Gastroesophageal sphincter (tissue), 4 donors: ENCODE measurements around the gene CLDND1. TPM values are rescaled to one million over a fixed set of nuclear protein-coding genes. Genes with fewer than 3 reads are reported as not detected.

Experiments used
- ATAC-seq: fragments of 150-250 bp; one replicate; pipeline ENCODE4 v1.9.1; 2016; ENCODE audit warnings: mild to moderate bottlenecking, moderate library complexity
- H3K27ac ChIP-seq, 4 donors: fragments of 200-600 bp; sonication (generic) in 3 of 4; 1 replicate in 3 of 4; 2 replicates in 1 of 4; pipeline ENCODE4 v1.5.1; 2016 to 2019
- H3K27me3 ChIP-seq: fragments of 200-600 bp; sonication (generic); one replicate; pipeline ENCODE4 v1.5.1; 2019
- H3K36me3 ChIP-seq, 2 donors: fragments of 200-600 bp; sonication (generic); one replicate each; pipeline ENCODE4 v1.5.1; 2019; ENCODE audit warnings: control low read depth in 1 of 2
- H3K4me1 ChIP-seq, 3 donors: fragments of 200-600 bp; sonication (generic); 1 replicate in 2 of 3; 2 replicates in 1 of 3; pipeline ENCODE4 v1.5.1; 2016 to 2019; ENCODE audit warnings: control low read depth in 2 of 3
- H3K4me3 ChIP-seq, 2 donors: fragments of 200-600 bp; sonication (generic); one replicate each; pipeline ENCODE4 v1.5.1; 2019; ENCODE audit warnings: mild to moderate bottlenecking in 1 of 2, moderate library complexity in 1 of 2
- H3K9me3 ChIP-seq, 3 donors: fragments of 200-600 bp; sonication (generic); one replicate each; pipeline ENCODE4 v1.5.1; 2017 to 2019; ENCODE audit warnings: control low read depth in 2 of 3
- EP300 ChIP-seq: sonication (generic); formaldehyde crosslinking; IDR thresholded peaks from one replicate; pipeline ENCODE4 v1.6.1; 2017; ENCODE audit warnings: antibody characterized with exemption, mild to moderate bottlenecking
- POLR2A ChIP-seq, 2 donors: fragments of 450-650 bp; IDR thresholded peaks; one replicate each; pipeline ENCODE4 v1.6.1; 2017; ENCODE audit warnings: antibody characterized with exemption in 2 of 2, mild to moderate bottlenecking in 2 of 2, moderate library complexity in 1 of 2
- POLR2AphosphoS5 ChIP-seq: sonication (generic); formaldehyde crosslinking; IDR thresholded peaks from one replicate; pipeline ENCODE4 v1.6.1; 2017; ENCODE audit warnings: antibody characterized with exemption
- WGBS, 2 donors: methylation state at CpG; one replicate each; pipeline ENCODE4 v1.1.5; 2018; ENCODE audit warnings: low coverage in 1 of 2; 5-methylcytosine and 5-hydroxymethylcytosine counted together
- total RNA-seq, 4 donors: library from RNA; depleted of rRNA; stranded (reverse); fragments of >200 nt; gene quantifications; one replicate each; pipeline ENCODE4 v1.1.0, GENCODE V29; 2016
- TF ChIP-seq, protein P1 (sequence below), 4 experiments: fragments of 200-600 bp in 2 of 4; fragments of 450-650 bp in 2 of 4; sonication (generic) in 1 of 4; IDR thresholded peaks; one replicate each; pipeline ENCODE4 v1.5.1; 2017 to 2019; ENCODE audit warnings: antibody characterized with exemption in 4 of 4, mild to moderate bottlenecking in 2 of 4, moderate library complexity in 2 of 4

Gene CLDND1
- total RNA-seq, 4 donors from 2014 or later = 117 to 228 (median 183) TPM

DNA sequence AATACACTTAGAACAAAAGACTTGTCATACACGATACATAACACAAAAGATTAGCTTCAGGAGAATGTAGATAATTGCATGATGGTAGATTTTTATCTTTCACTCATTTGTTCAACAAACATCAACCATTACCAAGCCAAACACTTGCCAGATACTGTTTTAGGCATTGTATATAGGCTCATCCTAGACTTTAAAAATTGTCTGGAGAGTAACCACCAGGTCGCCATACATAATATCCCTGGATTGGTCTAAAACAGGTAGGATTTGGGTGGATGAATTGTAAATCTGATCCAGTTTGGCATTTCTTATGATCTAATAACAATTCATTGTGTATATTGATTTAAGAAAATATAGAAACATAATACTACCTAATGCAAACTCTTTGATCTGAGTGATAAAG is 31.9 kb upstream of the CLDND1 start:
- WGBS, 2 donors = 86 to 88% methylated on average over 2 of the region's 2 CpGs
- H3K27ac ChIP-seq = no peak overlapping the region

DNA sequence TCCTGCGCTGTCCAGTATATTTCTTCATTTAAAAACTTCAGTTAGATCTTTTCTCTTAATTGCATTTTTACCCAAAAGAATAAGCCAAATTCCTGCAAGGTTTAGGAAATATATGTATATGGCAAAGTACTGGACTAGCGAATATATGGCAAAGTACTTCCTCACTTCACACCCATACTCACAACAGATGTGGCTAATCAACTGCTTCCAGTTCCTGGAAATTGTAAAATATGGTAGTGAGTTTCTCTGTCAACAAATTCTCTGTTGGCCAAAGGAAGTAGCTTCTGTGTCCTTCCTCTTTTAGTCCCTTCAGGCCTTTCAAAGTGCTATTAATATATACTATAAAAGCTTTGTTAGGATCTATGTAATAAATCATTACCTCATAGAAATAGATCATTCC is 31.1 kb upstream of the CLDND1 start:
- no peaks in the 10 kb centered on the region for H3K4me1 ChIP-seq
- no peak for TF ChIP-seq POLR2A (IDR thresholded peaks at IDR 0.05)
- TF ChIP-seq, protein P1, sequence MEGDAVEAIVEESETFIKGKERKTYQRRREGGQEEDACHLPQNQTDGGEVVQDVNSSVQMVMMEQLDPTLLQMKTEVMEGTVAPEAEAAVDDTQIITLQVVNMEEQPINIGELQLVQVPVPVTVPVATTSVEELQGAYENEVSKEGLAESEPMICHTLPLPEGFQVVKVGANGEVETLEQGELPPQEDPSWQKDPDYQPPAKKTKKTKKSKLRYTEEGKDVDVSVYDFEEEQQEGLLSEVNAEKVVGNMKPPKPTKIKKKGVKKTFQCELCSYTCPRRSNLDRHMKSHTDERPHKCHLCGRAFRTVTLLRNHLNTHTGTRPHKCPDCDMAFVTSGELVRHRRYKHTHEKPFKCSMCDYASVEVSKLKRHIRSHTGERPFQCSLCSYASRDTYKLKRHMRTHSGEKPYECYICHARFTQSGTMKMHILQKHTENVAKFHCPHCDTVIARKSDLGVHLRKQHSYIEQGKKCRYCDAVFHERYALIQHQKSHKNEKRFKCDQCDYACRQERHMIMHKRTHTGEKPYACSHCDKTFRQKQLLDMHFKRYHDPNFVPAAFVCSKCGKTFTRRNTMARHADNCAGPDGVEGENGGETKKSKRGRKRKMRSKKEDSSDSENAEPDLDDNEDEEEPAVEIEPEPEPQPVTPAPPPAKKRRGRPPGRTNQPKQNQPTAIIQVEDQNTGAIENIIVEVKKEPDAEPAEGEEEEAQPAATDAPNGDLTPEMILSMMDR (IDR thresholded peaks at IDR 0.05) = no peak
- TF ChIP-seq EP300 = no peak
- TF ChIP-seq POLR2AphosphoS5 = no peak
- H3K27ac ChIP-seq = no peak overlapping the region
- no peak overlapping the region for H3K4me3 ChIP-seq
- no peaks in the 10 kb centered on the region for H3K9me3 ChIP-seq
- peaks cover under 1% of the 10 kb centered on the region for H3K27me3 ChIP-seq
- 60 to 82% methylated on average over 2 of the region's 2 CpGs for WGBS, 2 donors
- ATAC-seq = no peak
- H3K36me3 ChIP-seq = no peaks in the 10 kb centered on the region

More for the DNA sequence above, 31.9 kb upstream of the CLDND1 start:
- no peak for ATAC-seq
- TF ChIP-seq POLR2AphosphoS5 = no peak
- TF ChIP-seq POLR2A (IDR thresholded peaks at IDR 0.05) = no peak
- TF ChIP-seq, protein P1 (IDR thresholded peaks at IDR 0.05) = no peak
- no peak for TF ChIP-seq EP300
- Histone ChIP-seq H3K9me3 (no peaks in the 10 kb centered on the region), H3K27me3 (no peaks in the 10 kb centered on the region), H3K36me3 (no peaks in the 10 kb centered on the region), H3K4me1 (no peaks in the 10 kb centered on the region), H3K4me3 (no peak overlapping the region)

DNA sequence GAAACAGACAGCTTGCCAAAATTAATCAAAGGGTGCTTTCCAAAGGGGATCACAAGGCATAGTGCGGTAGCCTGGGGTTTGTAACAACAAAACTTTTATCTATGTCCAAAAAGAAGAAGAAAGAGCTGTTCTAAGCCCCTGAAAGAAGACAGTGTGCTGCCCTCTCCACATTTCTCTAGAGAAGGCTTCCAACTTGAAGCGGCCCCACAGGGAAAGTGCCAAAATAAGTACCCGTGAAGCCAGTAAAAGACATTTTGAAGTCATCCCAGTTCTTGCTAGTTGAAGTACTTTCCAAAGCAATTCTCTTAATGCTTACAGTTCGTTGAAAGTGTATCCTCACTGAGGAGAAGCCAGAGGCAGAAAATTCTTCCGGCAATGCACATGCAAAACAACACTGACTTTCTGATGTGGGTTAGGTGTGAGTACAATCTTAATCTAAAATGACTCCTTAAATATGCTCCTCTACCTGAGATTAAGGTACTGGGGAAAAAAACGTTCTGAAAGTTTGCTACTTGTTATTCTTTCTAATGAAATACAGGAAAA is 30.4 kb upstream of the CLDND1 start:
- 70 to 77% methylated on average over 5 to 6 of the region's 6 CpGs for WGBS, 2 donors
- ATAC-seq = no peak
- Histone ChIP-seq H3K27me3 (peaks cover 7% of the 10 kb centered on the region), H3K4me1 (no peaks in the 10 kb centered on the region), H3K9me3 (no peaks in the 10 kb centered on the region), H3K27ac (no peak overlapping the region), H3K36me3 (no peaks in the 10 kb centered on the region), H3K4me3 (no peak overlapping the region)
- TF ChIP-seq POLR2A (IDR thresholded peaks at IDR 0.05) = no peak

DNA sequence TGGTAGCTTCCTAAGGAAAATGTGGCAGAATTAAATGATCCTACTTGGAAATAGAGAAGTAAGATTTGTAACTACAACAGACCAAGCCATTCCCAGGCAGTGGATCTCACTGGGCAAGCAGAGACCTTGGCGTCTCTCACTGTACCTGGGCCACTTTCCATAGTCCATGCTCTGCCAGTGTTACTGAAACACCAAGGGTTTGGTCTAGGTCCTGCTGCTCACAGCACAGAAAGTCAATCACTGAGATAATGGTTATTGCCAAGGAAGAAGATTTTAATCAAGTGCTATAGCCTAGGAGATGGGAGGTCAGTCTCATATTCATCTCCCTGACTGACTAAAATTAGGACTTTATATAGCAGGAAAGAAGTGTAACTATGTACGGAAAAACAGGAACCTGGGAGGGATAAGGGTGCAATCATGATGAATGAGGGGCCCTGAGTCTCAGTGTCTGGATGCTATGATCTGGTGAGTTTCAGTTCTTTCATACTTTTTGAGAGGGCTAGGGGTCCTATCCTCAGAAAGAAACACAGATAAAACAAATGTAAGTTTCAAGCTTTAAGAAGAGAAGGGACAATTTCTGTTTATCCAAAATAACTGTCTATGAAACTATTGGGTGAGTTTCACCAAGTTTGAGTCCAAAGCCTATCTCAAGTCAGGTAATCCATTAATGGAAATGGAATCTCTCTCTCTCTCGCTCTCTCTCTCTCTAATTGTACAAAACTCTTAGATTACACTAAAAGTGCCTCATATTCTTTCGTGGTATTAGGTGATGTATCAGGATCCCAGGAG is 29.7 kb upstream of the CLDND1 start:
- H3K27ac ChIP-seq = no peak overlapping the region
- WGBS, 2 donors = 53% methylated on average over 4 of the region's 4 CpGs

DNA sequence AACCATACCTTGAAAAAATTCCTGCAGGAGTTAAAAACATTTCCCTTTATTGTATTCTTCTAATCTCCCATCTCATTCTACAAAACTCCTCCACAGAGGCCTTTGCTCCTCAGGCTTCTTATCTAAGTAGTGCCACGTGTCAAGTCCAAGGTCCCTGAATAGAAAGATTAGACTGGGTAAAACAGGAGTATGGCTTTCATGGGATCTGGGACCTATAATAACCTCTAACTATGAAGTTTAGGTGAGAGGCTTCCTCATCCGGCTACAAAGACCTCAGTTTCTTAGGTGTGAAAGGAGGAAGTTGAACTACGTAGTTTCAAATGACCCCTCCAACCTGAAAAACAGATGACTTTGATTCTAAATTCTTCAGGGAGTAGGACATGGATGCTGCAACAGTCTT is 29.1 kb upstream of the CLDND1 start:
- no peaks in the 10 kb centered on the region for H3K9me3 ChIP-seq
- TF ChIP-seq EP300 (no peak), POLR2AphosphoS5 (no peak), POLR2A (IDR thresholded peaks at IDR 0.05) (no peak)
- TF ChIP-seq, protein P1 (IDR thresholded peaks at IDR 0.05) = no peak
- H3K4me1 ChIP-seq = no peaks in the 10 kb centered on the region
- peaks cover 18% of the 10 kb centered on the region for H3K27me3 ChIP-seq
- no peak for ATAC-seq
- H3K27ac ChIP-seq = no peak overlapping the region
- H3K4me3 ChIP-seq = no peak overlapping the region
- H3K36me3 ChIP-seq = no peaks in the 10 kb centered on the region
- WGBS, 2 donors = 54 to 69% methylated on average over 3 of the region's 3 CpGs

More for the DNA sequence above, 29.7 kb upstream of the CLDND1 start:
- Histone ChIP-seq H3K36me3 (no peaks in the 10 kb centered on the region), H3K4me3 (no peak overlapping the region), H3K27me3 (peaks cover 14% of the 10 kb centered on the region), H3K4me1 (no peaks in the 10 kb centered on the region), H3K9me3 (no peaks in the 10 kb centered on the region)
- ATAC-seq = no peak
- TF ChIP-seq POLR2A (IDR thresholded peaks at IDR 0.05) (no peak), POLR2AphosphoS5 (no peak), EP300 (no peak)
- TF ChIP-seq, protein P1 (IDR thresholded peaks at IDR 0.05) = no peak
